DMS114 treated with DMSO at 0.1 percent for 48 hours (cell line): Measurements from ENCODE around the gene RYR2.
"Not testable (repeated sequence)": the region's sequence is repeated elsewhere in the genome, so short reads cannot be mapped to it uniquely, and the experiment has no call there.

Experiments used
- DNase-seq: peaks from one replicate; lab custom pipeline; 2025; ENCODE audit not compliant: unreplicated experiment; lab: John Stamatoyannopoulos, UW

The RYR2 gene

DNA sequence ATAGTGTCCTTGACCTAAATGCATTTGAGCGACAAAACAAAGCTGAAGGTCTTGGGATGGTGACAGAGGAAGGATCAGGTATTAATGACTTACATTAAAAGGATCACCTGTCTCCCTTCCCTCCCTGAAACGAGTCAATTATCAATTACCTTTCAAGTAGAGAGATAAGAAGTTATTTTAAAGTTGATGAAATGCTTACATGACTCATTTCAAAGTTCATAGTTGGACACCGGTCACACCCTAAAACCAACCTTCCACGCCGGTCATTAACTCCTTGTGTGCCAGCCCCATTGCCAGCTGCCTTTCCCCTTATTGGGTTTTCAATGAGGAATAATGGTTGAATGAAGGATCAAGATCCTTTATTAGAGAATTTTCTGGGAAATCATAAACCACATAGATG is 719.0 kb downstream of the RYR2 start:
- DNase-seq = no peak

DNA sequence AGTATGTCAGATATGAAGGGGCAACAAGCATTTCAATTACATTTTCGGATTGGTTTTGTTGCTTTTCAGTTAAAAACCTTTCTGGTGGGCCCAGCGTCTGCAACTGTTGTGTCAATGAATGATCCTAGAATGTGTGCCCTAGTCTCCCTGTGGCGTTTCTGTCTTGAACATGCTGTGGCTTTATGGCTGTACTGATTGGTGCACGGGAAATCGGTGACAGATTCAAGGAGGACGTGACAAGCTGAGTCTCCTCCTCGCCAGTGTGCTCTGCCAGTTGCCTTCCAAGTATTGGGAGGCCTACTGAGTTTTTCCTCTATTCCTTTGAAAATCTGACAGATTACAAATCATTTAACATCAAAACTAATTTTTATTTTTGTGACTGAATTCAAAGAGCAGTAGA is 721.2 kb downstream of the RYR2 start:
- no peak for DNase-seq

DNA sequence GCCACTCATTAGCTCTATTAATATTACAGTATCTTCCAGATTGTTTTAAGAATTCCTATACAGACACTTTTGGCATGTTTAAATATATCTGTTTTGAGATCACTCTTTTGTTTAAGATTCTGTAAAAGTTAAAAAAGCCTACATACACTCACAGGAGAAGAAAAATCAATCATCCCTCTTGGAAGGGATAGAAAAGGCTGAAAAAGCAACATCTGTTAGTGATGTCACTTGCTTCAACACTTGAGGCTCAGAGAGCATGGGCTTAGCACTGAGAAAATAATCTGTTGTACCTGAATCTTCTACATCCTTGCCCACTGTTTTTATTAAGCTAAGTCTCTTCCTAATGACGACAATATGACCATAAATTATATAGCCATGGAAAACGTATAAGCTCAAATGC is 721.8 kb downstream of the RYR2 start:
- no peak for DNase-seq

DNA sequence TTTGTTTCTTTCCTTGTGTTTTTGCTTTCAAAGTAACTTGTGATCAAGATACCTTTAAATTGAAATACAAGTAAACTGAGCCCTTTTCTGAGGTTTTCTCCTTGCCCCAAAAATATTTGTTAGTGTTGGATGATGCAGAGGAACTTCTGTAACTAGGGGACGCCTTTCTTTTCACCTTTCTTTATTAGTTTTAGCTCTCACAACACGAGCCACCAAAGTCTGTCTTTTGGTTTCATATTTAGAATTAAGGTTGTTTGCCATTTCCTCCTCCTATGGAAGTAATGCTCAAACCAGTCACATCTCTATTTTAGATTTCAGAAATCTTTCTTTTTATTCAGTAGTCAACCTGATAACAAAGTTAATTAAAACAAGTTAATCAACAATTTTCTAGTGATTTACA is 727.9 kb downstream of the RYR2 start:
- no peak for DNase-seq

DNA sequence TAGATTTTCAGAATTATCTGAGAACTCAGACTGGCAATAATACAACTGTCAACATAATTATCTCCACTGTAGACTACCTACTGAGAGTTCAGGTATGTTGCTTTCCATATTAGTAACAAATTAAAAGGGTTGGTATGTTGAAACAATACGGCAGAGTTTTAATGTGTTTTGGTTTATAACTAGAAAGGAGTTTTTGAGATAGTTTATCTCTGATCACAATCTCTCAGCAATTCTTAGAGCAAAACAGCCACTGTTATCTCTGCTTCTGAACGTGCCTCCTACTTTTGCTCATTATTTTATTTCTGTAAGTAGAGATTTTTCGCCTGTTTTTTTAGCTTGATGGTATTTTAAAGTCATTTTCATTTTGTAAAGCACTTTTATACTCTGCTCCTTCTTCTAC is 730.0 kb downstream of the RYR2 start:
- no peak for DNase-seq

DNA sequence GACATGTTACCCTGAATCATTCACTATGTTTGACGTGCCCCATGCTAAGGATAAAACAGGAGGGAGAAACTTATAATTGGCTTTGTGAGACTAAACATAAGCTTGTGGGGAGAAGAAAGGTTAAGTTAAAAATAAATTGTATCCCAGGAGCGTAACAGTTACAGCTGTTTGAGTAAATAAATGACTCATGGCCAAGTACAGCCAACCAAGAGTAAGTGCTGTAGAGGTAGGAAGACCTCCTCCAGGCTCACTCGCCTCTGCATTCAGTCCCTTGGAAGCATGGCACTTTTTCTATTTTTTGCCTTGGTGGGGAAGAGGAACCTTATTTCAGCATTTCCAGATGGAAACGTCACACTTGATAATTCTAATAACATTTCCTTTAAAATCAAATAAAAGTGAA is 732.3 kb downstream of the RYR2 start:
- no peak for DNase-seq

DNA sequence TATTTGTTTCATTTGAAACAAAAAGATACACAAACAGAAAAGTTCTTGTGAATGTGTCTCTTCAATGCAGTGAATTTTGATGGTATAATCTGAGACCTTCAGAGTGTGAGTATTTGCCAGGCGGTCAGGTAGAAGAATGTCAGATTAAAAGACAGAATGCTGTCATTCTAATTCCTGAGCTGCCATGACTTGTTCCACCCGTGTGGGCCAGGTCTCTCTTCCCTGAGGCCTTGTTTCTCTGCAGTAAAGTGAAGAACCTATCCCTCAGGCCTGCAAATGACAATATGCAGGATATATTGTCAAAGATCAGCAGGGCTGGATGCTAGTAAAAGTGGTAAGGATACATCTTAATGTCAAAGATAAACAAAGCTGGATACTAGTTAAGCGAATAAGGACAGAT is 737.4 kb downstream of the RYR2 start:
- DNase-seq = no peak

DNA sequence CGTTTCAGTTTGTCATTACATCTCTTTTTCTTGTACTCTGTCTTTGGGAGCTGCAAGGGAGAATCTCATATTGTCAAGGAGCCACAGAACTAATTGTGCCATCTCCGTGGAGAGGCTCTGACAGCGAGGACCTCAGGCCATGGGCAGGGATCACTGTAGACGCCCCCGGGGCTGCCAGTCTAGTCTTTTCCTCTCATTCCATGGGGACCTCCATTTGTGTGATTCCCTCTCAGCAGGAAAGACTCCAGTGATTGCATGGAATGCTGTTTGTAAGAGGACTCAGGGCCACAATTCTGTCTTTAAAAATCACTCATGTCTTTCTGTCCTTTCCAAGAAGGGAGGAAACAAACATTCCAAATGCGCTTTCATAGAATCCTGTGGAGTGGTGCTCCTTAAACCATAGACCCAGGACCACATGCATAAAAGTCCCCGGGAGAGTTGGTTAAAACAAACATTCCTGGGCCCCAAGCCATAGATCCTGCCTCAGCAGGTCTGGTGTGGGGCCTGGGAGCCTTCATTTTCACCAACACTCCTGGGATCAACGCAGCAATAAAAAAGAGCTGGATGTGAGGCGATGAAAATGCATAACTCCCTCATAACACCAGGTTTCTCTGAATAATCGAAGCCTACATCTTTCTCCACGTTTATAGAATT is 744.2 kb downstream of the RYR2 start:
- no peak for DNase-seq

DNA sequence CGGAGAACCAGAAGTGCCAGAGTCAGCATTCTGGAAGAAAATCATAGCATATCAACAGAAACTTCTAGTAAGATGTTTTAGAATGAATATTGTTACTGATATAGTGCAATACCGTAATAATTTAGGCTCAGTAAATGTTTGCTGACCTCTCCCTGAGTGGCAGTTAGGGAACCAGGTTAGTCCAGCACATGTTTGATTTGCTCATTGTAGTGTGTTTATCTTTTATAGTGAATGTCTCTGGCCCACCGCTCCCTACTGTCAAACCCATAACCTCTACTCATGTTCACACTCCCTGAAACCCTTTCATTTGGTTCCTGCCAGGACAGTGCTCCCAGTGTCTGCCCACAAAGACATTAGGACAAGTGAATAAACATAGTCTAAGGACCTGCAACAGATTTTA is 746.1 kb downstream of the RYR2 start:
- no peak for DNase-seq

DNA sequence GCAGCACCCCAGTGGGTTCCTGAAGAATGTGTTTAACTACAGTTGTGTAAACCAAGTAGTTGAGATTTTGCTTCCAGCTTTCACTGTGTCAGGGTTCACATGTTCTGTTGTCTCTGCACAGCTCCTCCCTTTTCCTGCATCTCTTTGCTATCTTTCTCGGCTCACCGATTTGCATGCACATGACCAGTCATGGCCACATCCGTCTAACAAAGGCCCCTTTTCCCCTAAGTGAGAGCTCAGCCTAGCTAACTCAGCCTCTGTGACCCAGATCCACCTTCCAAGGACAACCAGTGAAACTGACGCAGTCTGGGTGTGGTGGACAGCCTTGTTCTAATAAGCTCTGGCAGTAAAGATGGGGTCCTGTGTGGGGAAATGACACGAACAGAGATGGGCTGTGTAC is 747.6 kb downstream of the RYR2 start:
- no peak for DNase-seq

DNA sequence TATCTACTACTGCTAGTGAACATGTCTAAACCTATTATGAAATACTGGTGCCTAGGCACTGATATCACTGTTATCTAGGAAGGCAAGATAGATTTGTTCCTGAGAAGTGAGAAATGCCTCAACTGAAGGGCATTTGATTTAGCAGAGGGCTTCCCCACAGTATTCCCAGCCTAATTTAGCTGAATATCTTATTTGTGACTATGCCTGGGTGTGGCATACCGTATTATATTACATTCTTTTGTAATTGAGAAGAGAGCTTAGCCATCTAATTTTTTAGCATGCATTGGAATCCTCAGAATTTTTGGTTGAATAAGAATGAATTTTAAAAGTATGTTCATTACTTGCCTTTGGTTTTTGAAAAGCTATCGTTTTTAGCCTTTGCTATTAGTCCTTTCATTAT is 749.6 kb downstream of the RYR2 start:
- DNase-seq = no peak

DNA sequence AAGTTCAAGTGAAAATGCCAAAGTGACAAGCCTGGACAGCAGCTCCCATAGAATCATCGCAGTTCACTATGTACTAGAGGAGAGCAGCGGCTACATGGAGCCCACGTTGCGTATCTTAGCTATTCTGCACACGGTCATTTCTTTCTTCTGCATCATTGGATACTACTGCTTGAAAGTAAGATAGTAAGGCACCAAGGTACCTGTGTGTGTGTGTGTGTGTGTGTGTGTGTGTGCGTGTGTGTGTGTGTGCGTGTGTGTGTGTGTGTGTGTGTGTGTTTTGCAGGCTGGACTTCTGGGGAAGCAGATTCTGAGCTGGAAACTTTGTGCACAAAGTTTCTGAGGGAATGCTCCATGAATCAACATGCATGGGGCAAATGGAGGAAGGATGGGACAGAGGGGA is 750.2 kb downstream of the RYR2 start:
- DNase-seq = no peak

DNA sequence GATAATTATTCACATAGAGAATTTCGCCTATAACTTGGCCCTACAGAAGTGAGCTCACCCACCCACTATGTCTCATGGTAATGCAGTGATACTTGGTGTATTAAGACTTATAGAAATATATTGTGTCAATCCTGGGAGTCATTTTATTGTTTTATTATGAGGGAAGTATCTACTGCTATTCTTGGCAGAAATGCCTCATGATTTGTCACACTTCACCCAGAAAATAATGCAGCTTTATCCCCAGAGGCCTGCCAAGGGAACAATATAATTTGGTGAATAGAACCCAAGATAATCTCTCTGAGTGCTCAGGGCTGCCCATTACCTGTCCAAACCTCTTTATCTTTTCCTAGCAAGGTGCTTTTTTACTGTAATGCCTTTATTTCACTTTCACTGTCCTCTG is 750.7 kb downstream of the RYR2 start:
- no peak for DNase-seq

DNA sequence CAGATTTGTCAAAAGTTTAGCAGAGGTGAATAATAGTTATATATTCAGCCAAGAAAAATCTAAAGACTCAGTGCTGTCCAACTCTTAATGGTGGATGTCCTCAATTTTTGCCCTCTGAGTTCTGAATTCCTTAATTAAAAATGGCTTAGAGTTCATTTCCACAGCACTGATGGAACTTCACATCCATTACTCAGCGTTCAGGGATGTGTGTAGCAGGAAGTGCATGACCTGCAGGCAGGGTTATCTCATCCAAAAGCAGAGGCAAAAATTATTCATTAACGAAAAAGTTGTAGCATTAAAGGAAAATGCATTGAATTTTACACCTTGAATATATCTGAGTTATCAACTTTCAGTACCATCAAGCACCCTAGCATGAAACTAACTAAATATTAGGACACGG is 752.1 kb downstream of the RYR2 start:
- no peak for DNase-seq

DNA sequence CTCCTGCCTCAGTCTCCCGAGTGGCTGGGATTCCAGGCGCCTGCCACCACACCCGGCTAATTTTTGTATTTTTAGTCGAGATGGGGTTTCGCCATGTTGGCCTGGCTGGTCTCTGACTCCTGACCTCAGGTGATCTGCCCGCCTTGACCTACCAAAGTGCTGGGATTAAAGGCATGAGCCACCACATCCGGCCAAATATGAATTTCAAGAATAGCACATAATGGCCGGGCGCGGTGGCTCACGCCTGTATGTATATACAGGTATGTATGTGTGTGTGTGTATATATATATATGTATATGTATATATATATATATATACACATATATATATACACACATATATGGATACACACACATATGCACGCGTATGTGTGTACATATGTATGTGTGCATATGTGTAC is 753.6 kb downstream of the RYR2 start:
- no peak for DNase-seq

DNA sequence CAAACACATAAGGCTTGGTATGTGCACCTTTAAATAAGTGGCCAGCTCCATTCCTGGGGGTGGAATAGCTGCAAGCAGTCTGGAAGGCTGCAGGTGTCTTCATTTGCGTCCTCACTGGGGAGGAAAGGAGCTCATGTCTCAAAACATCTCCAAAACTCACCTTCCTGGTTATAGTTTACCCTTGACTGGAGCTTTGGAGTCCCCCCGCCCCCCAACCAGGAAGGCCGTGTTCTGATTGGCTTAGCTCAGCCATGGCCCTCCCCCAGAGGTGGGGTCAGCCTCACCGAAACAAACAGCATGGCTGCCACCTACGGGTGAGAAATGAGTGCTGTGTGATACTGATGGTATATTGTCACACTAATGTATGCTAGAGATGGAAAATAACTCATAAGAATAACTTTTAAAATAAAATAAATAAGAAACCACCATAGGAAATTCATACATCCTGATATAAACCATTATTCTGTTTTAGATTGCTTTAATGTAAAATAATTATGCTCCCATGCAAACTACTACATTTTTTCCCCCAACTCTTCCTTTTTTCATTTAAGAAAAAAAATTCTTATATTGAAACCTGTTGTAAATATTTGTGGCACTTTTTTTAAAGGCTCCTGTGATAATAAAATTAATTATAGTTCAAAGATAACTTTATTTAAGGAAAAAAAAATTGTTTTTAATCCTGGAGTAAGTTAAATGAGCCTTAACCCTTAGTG is 757.9 kb downstream of the RYR2 start:
- DNase-seq = peak; percentile 35

DNA sequence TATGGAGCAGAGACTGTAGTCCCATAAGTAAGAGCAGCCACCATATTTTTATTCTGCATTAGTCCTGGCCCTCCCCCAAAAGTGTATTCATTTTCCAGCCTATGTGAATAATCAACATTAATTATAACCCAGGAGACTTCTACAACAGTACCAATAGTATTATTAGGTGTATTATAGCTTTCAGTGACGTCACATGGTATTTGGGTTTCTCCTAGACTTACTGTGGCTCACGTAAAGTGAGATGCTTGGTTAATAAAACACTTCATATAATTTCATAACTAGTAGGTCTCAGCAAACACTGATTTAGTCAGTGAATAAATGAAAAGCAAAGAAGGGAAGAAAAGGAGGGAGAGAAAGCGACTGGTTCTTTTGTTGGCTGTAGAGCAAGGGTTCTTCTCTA is 762.5 kb downstream of the RYR2 start:
- no peak for DNase-seq

DNA sequence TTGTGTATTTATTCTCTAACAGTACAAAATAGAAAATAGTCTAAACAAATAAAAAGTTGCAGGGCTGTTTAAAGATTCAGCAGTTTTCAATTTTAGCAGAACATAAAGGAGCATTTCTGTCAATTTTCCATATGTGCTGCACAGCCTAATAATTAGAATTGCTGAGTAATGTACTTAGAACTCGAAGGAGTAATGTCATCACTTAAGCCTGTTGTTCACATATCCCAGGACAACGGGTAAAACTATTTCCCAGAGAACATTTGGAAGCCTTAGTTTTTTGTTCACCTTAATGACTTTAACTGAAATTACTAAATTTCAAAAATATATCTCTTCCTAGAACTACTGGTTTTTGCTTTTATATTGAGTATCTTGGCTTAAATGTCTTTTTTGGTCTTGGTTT is 767.1 kb downstream of the RYR2 start:
- DNase-seq = no peak

DNA sequence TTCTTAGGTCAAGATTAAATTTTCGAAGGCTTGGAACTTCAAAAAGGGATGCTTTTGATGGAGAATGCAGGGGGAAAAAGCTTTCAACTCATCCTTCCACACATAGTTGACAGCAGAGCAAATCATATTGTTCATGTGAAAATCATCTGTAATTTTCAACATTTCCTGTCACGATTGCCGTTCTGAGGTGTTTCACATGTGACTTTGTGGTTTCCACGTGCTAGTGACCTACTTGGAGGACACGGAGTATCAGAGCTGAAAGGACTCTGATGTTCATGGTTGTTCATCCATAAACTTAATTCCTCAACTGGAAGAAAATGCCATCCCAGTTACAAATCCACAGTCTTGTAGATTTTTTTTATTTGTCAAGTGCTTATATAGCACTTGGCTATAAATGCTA is 769.6 kb downstream of the RYR2 start:
- no peak for DNase-seq

DNA sequence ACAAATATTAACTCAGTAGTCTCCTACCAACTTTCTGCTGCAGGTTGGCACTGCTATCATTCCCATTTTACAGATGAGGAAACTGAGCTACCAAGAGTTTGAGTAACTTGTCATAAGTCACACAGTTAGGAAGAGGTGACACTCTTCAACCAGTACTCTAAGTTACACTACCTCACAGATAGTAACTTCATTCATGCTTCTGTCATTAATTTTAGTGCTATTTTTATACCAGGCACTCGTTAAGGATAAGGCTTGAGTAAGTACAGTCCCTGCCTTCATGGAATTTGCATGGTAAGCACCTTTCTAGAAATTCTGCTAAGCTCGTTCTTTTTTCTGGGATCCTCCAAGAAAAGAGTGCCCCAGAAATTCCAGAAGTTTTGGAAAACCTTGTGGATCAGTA is 770.1 kb downstream of the RYR2 start:
- DNase-seq = no peak

DNA sequence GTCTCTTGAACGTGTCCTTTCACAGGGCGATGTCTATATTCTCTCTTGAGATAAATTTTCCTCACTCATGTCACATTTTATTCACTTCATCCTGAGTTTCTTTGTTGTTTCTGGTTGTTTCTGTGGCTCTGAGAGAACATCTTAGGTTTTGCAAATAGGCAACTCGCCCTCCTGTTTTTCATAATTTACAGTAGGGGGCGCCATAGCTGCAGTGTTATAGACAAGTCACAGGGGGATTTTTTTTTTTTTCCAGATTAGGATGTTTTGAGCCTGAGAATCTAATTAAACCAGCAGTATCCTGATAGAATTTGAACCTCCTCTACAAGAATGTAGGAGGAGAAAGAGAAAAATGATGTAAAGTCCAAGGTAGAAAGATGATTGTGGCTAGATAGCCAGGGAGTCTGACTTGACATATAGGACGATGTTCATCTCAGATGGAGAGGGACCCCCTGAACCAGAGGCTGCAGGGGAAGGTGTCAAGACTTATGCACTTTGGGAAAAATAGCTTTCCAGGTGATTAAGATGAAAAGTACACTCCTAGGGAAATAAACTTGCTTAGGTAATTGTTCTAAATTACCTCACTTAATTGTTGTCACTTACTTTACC is 772.4 kb downstream of the RYR2 start:
- DNase-seq = no peak

DNA sequence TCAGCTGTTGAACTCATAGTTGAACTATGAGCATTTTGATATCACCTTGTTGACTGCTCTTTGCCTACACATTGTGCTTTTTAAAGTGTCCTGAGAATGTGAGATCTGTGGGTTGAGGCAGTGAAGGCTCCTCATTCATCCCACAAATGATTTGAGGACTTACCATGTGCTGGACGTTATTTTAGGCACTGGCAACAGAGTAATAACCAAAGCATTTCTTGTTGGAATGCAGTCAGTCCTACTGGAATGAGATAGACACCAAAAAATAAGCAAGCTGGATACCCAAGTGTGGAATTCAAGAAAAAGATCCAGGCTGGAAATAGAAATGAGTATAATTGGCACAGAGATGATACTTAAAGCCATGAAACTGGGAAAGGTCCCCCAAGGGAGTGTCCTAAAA is 775.3 kb downstream of the RYR2 start:
- DNase-seq = no peak

DNA sequence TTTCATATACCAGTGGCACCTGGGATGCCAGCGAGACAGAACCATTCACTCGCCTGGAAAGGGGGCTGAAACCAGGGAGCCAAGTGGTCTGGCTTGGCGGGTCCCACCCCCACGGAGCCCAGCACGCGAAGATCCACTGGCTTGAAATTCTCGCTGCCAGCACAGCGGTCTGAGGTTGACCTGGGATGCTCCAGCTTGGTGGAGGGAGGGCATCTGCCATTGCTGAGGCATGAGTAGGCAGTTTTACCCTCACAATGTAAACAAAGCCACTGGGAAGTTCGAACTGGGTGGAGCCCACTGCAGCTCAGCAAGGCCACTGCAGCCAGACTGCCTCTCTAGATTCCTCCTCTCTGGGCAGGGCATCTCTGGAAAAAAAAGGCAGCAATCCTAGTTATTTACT is 778.6 kb downstream of the RYR2 start:
- DNase-seq = not testable (repeated sequence)
